ENCODE data around the gene RCCD1.

DNA sequence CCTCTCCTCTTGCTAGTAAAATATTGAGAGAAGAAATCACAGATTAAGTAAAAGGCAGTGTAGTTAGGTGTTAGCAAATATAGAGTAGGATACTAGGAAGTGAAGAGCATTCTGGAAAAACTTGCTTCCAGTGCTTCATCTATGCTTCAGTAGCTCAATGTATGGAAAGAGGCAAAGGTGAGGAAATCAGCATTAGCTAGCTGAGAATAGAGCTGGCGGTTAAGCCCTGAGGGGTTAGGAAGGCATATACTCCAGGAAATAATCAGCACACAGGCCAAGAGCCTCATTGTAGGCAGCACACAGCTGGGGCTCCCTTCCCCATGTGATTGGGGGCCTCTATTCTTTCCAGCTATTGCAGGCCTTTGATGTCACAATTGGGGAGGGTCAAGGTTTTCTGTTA, 13.8 kb downstream of the RCCD1 start:
- TF ChIP-seq CTCF (IDR thresholded peaks at IDR 0.05 in 2 of 3, conservative IDR thresholded peaks at IDR 0.05 in 1 of 3; ENCODE audit: insufficient read depth in 2 of 3, low read depth in 1 of 3, low read length in 3 of 3) (no peak), CBX3 (IDR thresholded peaks at IDR 0.05; ENCODE audit: borderline replicate concordance in 1 of 2, low read length in 2 of 2) (no peak), ZNF274 (IDR thresholded peaks at IDR 0.05; ENCODE audit: borderline replicate concordance, low read depth, low read length) (no peak), JUND (IDR thresholded peaks at IDR 0.05; ENCODE audit: borderline replicate concordance, low read depth, low read length) (no peak), JUND (tag; IDR thresholded peaks at IDR 0.05; ENCODE audit: borderline replicate concordance, low read depth, low read length) (no peak), EZH2 (IDR thresholded peaks at IDR 0.05; ENCODE audit: borderline replicate concordance, low read depth, low read length) (no peak), ZNF431 (CRISPR knock-in tag; IDR thresholded peaks at IDR 0.05) (no peak)
- TF ChIP-seq, protein P1, sequence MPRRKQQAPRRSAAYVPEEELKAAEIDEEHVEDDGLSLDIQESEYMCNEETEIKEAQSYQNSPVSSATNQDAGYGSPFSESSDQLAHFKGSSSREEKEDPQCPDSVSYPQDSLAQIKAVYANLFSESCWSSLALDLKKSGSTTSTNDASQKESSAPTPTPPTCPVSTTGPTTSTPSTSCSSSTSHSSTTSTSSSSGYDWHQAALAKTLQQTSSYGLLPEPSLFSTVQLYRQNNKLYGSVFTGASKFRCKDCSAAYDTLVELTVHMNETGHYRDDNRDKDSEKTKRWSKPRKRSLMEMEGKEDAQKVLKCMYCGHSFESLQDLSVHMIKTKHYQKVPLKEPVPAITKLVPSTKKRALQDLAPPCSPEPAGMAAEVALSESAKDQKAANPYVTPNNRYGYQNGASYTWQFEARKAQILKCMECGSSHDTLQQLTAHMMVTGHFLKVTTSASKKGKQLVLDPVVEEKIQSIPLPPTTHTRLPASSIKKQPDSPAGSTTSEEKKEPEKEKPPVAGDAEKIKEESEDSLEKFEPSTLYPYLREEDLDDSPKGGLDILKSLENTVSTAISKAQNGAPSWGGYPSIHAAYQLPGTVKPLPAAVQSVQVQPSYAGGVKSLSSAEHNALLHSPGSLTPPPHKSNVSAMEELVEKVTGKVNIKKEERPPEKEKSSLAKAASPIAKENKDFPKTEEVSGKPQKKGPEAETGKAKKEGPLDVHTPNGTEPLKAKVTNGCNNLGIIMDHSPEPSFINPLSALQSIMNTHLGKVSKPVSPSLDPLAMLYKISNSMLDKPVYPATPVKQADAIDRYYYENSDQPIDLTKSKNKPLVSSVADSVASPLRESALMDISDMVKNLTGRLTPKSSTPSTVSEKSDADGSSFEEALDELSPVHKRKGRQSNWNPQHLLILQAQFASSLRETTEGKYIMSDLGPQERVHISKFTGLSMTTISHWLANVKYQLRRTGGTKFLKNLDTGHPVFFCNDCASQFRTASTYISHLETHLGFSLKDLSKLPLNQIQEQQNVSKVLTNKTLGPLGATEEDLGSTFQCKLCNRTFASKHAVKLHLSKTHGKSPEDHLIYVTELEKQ (CRISPR knock-in tag; IDR thresholded peaks at IDR 0.05): no peak

All from K562 (cell line).